SK-N-MC (cell line): ENCODE data around the gene NAT9.

Source experiments
- DNase-seq: peaks from one replicate; pipeline ENCODE4 v3.0.0-alpha.2; 2011; ENCODE audit warnings: low read depth, low spot score
- H3K27ac ChIP-seq: fragments of 200-600 bp; sonication (generic); 2 replicates; pipeline ENCODE4 v1.5.1; 2016; ENCODE audit warnings: mixed run types
- H3K36me3 ChIP-seq: fragments of 200-600 bp; sonication (generic); 2 replicates; pipeline ENCODE4 v1.6.1; 2017; ENCODE audit warnings: antibody characterized with exemption, low read length, mixed read lengths; ENCODE audit not compliant: insufficient read depth
- H3K4me3 ChIP-seq: fragments of 200-600 bp; sonication (generic); 2 replicates; pipeline ENCODE4 v1.5.1; 2016
- H3K9ac ChIP-seq: fragments of 200-600 bp; sonication (generic); 2 replicates; pipeline ENCODE4 v1.8.0; 2017; ENCODE audit warnings: mixed run types, mixed read lengths; ENCODE audit not compliant: insufficient read length
- H3K9me3 ChIP-seq: fragments of 200-600 bp; sonication (generic); 2 replicates; pipeline ENCODE4 v1.6.1; 2017; ENCODE audit warnings: low read depth, mild to moderate bottlenecking, antibody characterized with exemption, low read length, moderate library complexity, mixed read lengths
- EZH2 ChIP-seq: fragments of 200-600 bp; sonication (generic); IDR thresholded peaks from one replicate; pipeline ENCODE4 v1.6.1; 2017; ENCODE audit warnings: antibody characterized with exemption
- FOXP2 ChIP-seq: optimal IDR thresholded peaks from 2 replicates; pipeline ENCODE3; 2011; ENCODE audit warnings: mild to moderate bottlenecking, moderate library complexity; ENCODE audit not compliant: insufficient read depth; ENCODE audit errors: extremely low read length, control extremely low read depth
- POLR2AphosphoS5 ChIP-seq: IDR thresholded peaks from 2 replicates; pipeline ENCODE4 v1.6.1; 2012; ENCODE audit warnings: mild to moderate bottlenecking, low read depth, low read length, borderline replicate concordance

NAT9 gene

DNA sequence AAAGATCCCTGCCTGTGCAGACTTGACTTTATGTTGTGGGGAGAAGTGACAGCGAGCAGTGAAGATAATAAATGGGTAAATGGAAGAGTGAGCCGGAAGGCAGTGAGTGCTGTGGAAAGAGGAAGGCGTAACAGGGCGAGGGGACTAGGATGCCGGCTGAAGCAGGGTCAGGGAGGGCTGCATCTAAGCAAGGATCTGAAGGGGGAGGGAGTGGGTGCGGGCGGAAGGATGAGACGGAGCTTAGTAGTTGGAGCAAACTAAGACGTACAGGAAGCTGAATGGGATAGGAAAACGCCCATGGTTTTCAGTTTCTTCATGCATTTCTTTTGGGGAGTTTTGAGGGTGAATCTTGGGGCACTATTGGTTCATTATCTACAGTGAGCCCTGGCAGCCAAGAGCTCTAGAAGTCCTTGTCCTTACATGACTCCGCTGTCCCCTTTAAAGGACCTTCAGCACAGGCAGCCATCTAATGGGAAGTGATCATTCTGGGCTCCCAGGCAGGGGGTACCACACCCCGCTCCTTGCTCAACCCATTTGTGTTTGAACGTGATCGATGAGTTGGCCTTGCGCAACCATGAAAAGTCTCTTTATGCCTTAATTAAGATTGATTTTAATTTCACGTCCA, 10.4 kb upstream of the NAT9 start:
- H3K27ac ChIP-seq: no peak overlapping the region
- H3K9me3 ChIP-seq: no peaks in the 10 kb centered on the region
- DNase-seq: no peak
- H3K9ac ChIP-seq: no peak overlapping the region
- no peak for TF ChIP-seq FOXP2
- TF ChIP-seq POLR2AphosphoS5: no peak
- TF ChIP-seq EZH2: no peak
- H3K36me3 ChIP-seq: no peaks in the 10 kb centered on the region; the same call in 1 of the 2 replicates
- H3K4me3 ChIP-seq: no peak overlapping the region

DNA sequence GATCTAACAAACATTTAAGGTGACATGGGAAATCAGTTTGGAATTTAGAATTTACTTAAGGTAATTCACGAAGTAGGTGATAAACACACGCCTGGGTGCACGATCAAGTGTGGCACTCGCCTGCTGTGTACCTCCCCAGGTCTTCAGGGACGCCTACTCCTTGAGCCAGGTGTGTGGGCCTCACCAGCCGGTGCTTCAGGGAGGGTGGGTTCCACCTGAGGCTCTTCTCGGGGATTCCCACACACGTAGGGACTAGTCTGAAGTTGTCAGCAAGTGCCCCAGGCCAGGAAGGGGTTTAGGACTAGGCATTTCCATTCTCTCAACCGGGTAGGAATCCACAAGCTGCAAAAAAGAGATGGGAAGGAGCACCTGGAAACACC, 9.8 kb upstream of the NAT9 start:
- Histone ChIP-seq H3K27ac (no peak overlapping the region), H3K36me3 (no peaks in the 10 kb centered on the region; the same call in 1 of the 2 replicates), H3K9me3 (no peaks in the 10 kb centered on the region), H3K4me3 (no peak overlapping the region), H3K9ac (no peak overlapping the region)
- DNase-seq: no peak
- TF ChIP-seq FOXP2: no peak
- no peak for TF ChIP-seq EZH2
- TF ChIP-seq POLR2AphosphoS5: no peak

GRCh38 chr17:74785096-74785980, 9.2 kb upstream of the NAT9 start:
- no peak for DNase-seq
- Histone ChIP-seq H3K27ac (no peak overlapping the region), H3K4me3 (no peak overlapping the region), H3K36me3 (no peaks in the 10 kb centered on the region; the same call in 1 of the 2 replicates), H3K9me3 (no peaks in the 10 kb centered on the region), H3K9ac (no peak overlapping the region)
- TF ChIP-seq POLR2AphosphoS5: no peak
- TF ChIP-seq FOXP2: no peak
- no peak for TF ChIP-seq EZH2

- H3K4me3 ChIP-seq: no peak overlapping the region
- DNase-seq: no peak
- H3K36me3 ChIP-seq: no peaks in the 10 kb centered on the region; the same call in 1 of the 2 replicates
- H3K9ac ChIP-seq: no peak overlapping the region
- no peak overlapping the region for H3K27ac ChIP-seq
- no peaks in the 10 kb centered on the region for H3K9me3 ChIP-seq
- TF ChIP-seq FOXP2 (no peak), EZH2 (no peak), POLR2AphosphoS5 (no peak)
Observed at GRCh38 chr17:74784125-74784810, 8.1 kb upstream of the NAT9 start.

DNA sequence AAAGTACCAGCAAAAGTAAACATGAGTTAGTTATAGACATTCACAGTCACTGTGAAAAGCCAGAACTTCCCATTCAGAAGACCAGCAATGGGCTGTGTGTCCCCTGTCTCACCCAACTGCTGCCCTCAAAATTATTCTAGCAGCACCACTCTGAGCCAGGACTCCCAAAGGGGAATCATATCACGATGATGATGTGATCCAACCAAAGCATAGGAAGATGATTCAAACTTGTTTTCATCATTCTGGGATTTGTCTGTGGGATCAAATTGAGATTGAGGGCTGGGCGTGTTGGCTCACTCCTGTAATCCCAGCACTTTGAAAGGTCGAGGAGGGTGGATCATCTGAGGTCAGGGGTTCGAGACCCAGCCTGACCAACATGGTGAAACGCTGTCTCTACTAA, 6.4 kb upstream of the NAT9 start:
- Histone ChIP-seq H3K27ac (no peak overlapping the region), H3K9ac (no peak overlapping the region), H3K4me3 (no peak overlapping the region), H3K36me3 (no peaks in the 10 kb centered on the region; the same call in 1 of the 2 replicates), H3K9me3 (no peaks in the 10 kb centered on the region)
- TF ChIP-seq FOXP2 (no peak), POLR2AphosphoS5 (no peak), EZH2 (no peak)
- no peak for DNase-seq

GRCh38 chr17:74780443-74781238, 4.5 kb upstream of the NAT9 start:
- H3K36me3 ChIP-seq: no peaks in the 10 kb centered on the region; the same call in 1 of the 2 replicates
- H3K9me3 ChIP-seq: no peaks in the 10 kb centered on the region
- H3K9ac ChIP-seq: no peak overlapping the region
- no peak overlapping the region for H3K27ac ChIP-seq
- no peak for TF ChIP-seq POLR2AphosphoS5
- no peak for TF ChIP-seq FOXP2
- TF ChIP-seq EZH2: no peak
- H3K4me3 ChIP-seq: no peak overlapping the region
- no peak for DNase-seq

DNA sequence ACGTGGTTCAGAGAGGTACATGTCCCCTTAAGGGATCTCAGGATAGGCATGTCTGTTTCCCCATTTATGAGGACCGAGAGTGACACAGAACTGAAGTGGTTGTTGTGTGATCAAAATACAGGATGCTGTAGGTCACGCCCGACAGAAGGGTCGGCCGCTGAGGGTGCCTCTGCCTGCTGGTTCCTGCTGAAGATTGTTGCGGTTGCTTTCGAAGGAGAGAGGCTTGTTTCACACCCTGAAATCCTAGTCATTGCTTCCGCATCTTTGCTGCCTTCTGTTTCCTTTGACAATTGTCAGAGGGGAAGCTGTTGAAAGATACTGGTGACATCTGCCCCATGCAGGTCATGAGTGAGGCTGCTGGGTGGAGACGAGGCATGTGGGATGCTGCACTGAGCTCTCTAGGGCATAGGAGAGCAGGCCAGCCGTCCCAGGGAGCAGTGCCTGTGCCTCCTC, 3.8 kb upstream of the NAT9 start:
- Histone ChIP-seq H3K27ac (no peak overlapping the region), H3K36me3 (no peaks in the 10 kb centered on the region; the same call in 1 of the 2 replicates), H3K9me3 (no peaks in the 10 kb centered on the region), H3K9ac (no peak overlapping the region), H3K4me3 (no peak overlapping the region)
- no peak for DNase-seq
- no peak for TF ChIP-seq POLR2AphosphoS5
- no peak for TF ChIP-seq FOXP2
- TF ChIP-seq EZH2: no peak

DNA sequence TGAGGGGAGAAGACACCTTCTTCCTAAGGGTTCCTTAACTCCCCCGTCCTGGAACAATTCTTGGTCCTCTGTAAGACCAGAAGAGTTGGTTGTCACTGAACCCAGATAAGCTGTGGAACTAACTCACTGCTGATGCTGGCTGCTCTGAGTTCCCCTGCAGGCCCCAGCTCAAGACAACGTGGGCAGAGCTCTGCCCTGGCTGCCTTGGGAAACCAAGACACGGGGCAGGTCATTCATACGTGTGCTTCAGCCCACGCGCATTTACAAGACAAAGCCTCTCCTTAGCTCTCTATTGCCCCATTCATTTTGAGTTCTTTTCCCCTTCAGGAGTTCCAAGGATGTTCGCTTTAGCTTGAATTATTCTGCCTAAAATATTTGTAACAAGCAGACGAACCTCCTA, 3.4 kb upstream of the NAT9 start:
- no peak overlapping the region for H3K4me3 ChIP-seq

More for the DNA sequence above, 3.4 kb upstream of the NAT9 start:
- Histone ChIP-seq H3K9ac (no peak overlapping the region), H3K27ac (no peak overlapping the region), H3K9me3 (no peaks in the 10 kb centered on the region), H3K36me3 (no peaks in the 10 kb centered on the region; the same call in 1 of the 2 replicates)
- no peak for DNase-seq
- TF ChIP-seq EZH2 (no peak), POLR2AphosphoS5 (no peak), FOXP2 (no peak)
